ENCODE data around the gene OR2Y1.

DNA sequence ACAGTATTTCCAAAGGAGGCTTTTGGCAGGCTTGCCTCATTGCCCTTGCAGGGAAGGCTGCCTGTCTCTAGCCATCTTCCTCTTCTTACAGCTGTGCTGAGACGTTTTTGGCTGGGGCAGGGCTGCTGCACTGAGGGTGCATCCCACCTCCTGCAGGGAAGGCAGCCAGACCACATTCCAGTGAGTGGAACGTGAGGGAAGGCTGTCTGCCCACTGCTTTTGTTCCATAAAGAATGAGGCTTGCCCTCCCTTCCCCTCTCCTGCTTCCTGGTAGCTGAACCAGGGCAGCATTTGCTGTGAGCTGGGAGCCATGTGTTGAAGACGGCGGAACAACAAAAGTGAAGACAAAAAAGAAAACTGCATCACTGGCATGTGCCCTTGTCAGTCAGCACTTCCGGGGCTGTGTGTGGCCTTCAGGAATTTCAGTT is 46.0 kb upstream of the OR2Y1 start:
- TF ChIP-seq, protein P1, sequence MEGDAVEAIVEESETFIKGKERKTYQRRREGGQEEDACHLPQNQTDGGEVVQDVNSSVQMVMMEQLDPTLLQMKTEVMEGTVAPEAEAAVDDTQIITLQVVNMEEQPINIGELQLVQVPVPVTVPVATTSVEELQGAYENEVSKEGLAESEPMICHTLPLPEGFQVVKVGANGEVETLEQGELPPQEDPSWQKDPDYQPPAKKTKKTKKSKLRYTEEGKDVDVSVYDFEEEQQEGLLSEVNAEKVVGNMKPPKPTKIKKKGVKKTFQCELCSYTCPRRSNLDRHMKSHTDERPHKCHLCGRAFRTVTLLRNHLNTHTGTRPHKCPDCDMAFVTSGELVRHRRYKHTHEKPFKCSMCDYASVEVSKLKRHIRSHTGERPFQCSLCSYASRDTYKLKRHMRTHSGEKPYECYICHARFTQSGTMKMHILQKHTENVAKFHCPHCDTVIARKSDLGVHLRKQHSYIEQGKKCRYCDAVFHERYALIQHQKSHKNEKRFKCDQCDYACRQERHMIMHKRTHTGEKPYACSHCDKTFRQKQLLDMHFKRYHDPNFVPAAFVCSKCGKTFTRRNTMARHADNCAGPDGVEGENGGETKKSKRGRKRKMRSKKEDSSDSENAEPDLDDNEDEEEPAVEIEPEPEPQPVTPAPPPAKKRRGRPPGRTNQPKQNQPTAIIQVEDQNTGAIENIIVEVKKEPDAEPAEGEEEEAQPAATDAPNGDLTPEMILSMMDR (conservative IDR thresholded peaks at IDR 0.05 in 1 of 2, IDR thresholded peaks at IDR 0.05 in 1 of 2; ENCODE audit: low read depth in 1 of 2, low read length in 2 of 2), result no peak
- TF ChIP-seq EZH2 (IDR thresholded peaks at IDR 0.05; ENCODE audit: low read length, missing control alignments), result no peak
